Gastrocnemius medialis (tissue), 4 donors: ENCODE results near the gene HCN1. TPM values are rescaled to one million over a fixed set of nuclear protein-coding genes. Genes with fewer than 3 reads are reported as not detected.

Experiments used
- ATAC-seq, 2 donors: fragments of 150-250 bp; one replicate each; pipeline ENCODE4 v1.9.1; 2016
- DNase-seq, 2 donors: peaks; one replicate each; pipeline ENCODE4 v3.0.0-alpha.2; 2019
- H3K27ac ChIP-seq, 4 donors: fragments of 200-600 bp; sonication (generic); 1 replicate in 1 of 4; 2 replicates in 3 of 4; pipeline ENCODE4 v1.5.1; 2016 to 2018; ENCODE audit warnings: mild to moderate bottlenecking in 2 of 4, moderate library complexity in 1 of 4
- H3K27me3 ChIP-seq, 3 donors: fragments of 200-600 bp; sonication (generic) in 2 of 3; 1 replicate in 1 of 3; 2 replicates in 2 of 3; pipeline versions ENCODE4 v1.5.1 to v1.6.0; 2016 to 2019; ENCODE audit warnings: mild to moderate bottlenecking in 1 of 3, moderate library complexity in 1 of 3
- H3K36me3 ChIP-seq, 2 donors: fragments of 200-600 bp; sonication (generic) in 1 of 2; one replicate each; pipeline ENCODE4 v1.5.1; 2017 to 2018
- H3K4me1 ChIP-seq, 2 donors: fragments of 200-600 bp; sonication (generic) in 1 of 2; one replicate each; pipeline ENCODE4 v1.5.1; 2016 to 2017; ENCODE audit warnings: mild to moderate bottlenecking in 2 of 2
- H3K4me3 ChIP-seq, 4 donors: fragments of 200-600 bp; sonication (generic) in 3 of 4; 1 replicate in 1 of 4; 2 replicates in 3 of 4; pipeline ENCODE4 v1.5.1; 2016 to 2019; ENCODE audit warnings: mild to moderate bottlenecking in 2 of 4
- H3K9me3 ChIP-seq, 3 donors: fragments of 200-600 bp; sonication (generic) in 2 of 3; 1 replicate in 1 of 3; 2 replicates in 2 of 3; pipeline ENCODE4 v1.5.1; 2016 to 2019
- POLR2A ChIP-seq, 2 donors: fragments of 450-650 bp; IDR thresholded peaks; one replicate each; pipeline ENCODE4 v1.6.1; 2017; ENCODE audit warnings: antibody characterized with exemption in 2 of 2, mild to moderate bottlenecking in 2 of 2, moderate library complexity in 2 of 2
- in situ Hi-C, 4 donors: fragments of 200-750 bp; cut with MboI; loops; one replicate each; pipeline versions ENCODE4 v1.15.0 to v1.8.0; 2017; ENCODE audit warnings: low sequenced_read_pairs in 4 of 4
- intact Hi-C: fragments of 100-400 bp; cut with DNase I; formaldehyde crosslinking; loops from one replicate; pipeline ENCODE4 v1.15.1; 2023; ENCODE audit warnings: low total_unique reads
- total RNA-seq, 4 donors: library from RNA; depleted of rRNA; stranded (reverse); fragments of >200 nt; gene quantifications; one replicate each; pipeline versions ENCODE4 v1.1.0 to v1.2.3, GENCODE V29; 2016
- TF ChIP-seq, protein P1 (sequence below), 5 experiments: fragments of 450-650 bp in 3 of 5; fragments of 200-600 bp in 2 of 5; sonication (generic) in 2 of 5; IDR thresholded peaks in 4 of 5; conservative IDR thresholded peaks in 1 of 5; 1 replicate in 4 of 5; 2 replicates in 1 of 5; pipeline ENCODE4 v1.5.1; 2016 to 2019; ENCODE audit warnings: antibody characterized with exemption in 5 of 5, mild to moderate bottlenecking in 3 of 5, moderate library complexity in 3 of 5

Gene HCN1
- total RNA-seq, 4 donors from 2014 or later: 0.02 to 0.47 (median 0.20) TPM

DNA sequence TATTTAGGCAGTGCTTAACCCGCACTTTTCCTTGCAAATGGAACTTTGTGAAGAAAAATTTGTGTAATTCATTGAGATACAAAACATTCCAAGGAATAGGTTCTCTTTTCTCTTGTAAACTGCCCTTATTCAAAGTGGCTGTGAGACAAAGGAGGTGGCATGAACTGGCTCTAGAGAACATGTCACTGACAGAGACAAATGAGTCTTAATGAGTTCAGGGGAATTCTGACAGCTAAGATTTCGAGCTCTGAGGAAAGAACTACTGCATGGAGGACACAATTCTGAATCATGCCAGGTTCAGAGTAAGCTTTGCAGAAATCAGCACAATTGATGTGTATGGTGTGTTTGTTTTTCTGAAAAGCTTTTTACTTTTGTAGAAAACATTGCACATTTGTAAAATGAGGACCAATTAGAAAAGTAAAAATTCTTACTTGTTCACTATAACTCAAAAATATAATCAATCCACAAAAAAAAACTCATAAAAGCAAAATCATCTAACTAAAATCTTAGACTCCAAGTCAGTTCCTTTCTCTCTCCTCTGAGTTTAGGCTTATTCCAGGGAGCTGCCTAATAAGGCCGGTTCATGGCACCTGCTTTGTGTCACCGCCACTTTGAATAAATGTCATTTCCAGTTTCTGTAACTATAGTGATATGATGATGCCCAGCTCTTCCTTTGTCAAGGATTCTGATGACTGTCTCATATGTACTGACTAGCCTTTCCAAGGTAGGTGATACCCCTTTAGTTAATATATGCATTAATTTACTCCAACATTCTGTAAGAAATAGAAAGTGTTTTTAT lies 163.2 kb downstream of the HCN1 start:
- DNase-seq (no peak), ATAC-seq (no peak)
- H3K27ac ChIP-seq: no peak overlapping the region
- intact Hi-C loops: no loop called here
- peaks cover 0 to 3% of the 10 kb centered on the region in 2 donors for H3K4me1 ChIP-seq
- H3K27me3 ChIP-seq: no peaks in the 10 kb centered on the region
- no peak overlapping the region for H3K4me3 ChIP-seq
- no peak for TF ChIP-seq POLR2A (IDR thresholded peaks at IDR 0.05)
- TF ChIP-seq, protein P1, sequence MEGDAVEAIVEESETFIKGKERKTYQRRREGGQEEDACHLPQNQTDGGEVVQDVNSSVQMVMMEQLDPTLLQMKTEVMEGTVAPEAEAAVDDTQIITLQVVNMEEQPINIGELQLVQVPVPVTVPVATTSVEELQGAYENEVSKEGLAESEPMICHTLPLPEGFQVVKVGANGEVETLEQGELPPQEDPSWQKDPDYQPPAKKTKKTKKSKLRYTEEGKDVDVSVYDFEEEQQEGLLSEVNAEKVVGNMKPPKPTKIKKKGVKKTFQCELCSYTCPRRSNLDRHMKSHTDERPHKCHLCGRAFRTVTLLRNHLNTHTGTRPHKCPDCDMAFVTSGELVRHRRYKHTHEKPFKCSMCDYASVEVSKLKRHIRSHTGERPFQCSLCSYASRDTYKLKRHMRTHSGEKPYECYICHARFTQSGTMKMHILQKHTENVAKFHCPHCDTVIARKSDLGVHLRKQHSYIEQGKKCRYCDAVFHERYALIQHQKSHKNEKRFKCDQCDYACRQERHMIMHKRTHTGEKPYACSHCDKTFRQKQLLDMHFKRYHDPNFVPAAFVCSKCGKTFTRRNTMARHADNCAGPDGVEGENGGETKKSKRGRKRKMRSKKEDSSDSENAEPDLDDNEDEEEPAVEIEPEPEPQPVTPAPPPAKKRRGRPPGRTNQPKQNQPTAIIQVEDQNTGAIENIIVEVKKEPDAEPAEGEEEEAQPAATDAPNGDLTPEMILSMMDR (IDR thresholded peaks at IDR 0.05 in 4 of 5, conservative IDR thresholded peaks at IDR 0.05 in 1 of 5): no peak
- H3K36me3 ChIP-seq: no peaks in the 10 kb centered on the region
- in situ Hi-C loops: no loop called here
- H3K9me3 ChIP-seq: no peaks in the 10 kb centered on the region

DNA sequence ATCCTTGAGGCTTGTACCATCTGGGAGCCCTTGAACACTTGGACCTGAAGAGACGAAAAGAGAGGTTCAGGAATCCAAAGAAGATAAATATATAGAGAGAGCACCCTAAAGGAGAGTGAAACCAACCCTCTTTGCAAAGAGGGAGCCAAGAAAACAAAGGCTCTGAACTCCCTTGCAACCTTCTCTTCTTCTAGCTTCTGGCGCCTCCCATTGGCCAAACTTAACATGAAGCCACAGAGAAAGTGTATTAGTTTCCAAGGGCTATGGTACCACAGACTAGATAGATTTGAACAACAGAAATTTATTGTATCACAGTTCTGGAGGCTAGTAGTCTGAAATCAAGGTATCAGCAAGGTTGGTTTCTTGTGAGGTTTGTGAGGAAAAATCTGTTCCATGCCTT lies 175.1 kb downstream of the HCN1 start:
- no peaks in the 10 kb centered on the region for H3K36me3 ChIP-seq
- no peak for TF ChIP-seq POLR2A (IDR thresholded peaks at IDR 0.05)
- TF ChIP-seq, protein P1 (IDR thresholded peaks at IDR 0.05 in 4 of 5, conservative IDR thresholded peaks at IDR 0.05 in 1 of 5): peak; percentile 12 to 40 (median 31)
- H3K27ac ChIP-seq: no peak overlapping the region
- no peaks in the 10 kb centered on the region for H3K27me3 ChIP-seq
- H3K9me3 ChIP-seq: no peaks in the 10 kb centered on the region
- in situ Hi-C loops: loop anchor here in 2 of 4 donors (25.0 kb wide), 1 partner anchor 484 kb away; no protein-coding TSS in a partner anchor
- peak overlapping the region in 1 of 4 donors; percentile 13 for H3K4me3 ChIP-seq
- intact Hi-C loops: loop anchor here (1.0 kb wide), 1 partner anchor 483 kb away; no protein-coding TSS in a partner anchor
- peaks cover 0 to 5% of the 10 kb centered on the region in 2 donors for H3K4me1 ChIP-seq
- ATAC-seq (peak; percentile 36 to 66), DNase-seq (peak in 1 of 2 donors; percentile 21)

GRCh38 chr5:45512521-45512920 lies 183.7 kb downstream of the HCN1 start:
- ATAC-seq: no peak
- Histone ChIP-seq H3K4me1 (no peaks in the 10 kb centered on the region), H3K36me3 (no peaks in the 10 kb centered on the region), H3K4me3 (no peak overlapping the region), H3K9me3 (no peaks in the 10 kb centered on the region), H3K27me3 (no peaks in the 10 kb centered on the region), H3K27ac (no peak overlapping the region)
- in situ Hi-C loops (loop anchor here in 3 of 4 donors (10.0 to 25.0 kb wide), 2 partner anchors 475 to 478 kb away; no protein-coding TSS in a partner anchor), intact Hi-C loops (no loop called here)
- TF ChIP-seq POLR2A (IDR thresholded peaks at IDR 0.05): no peak
- TF ChIP-seq, protein P1 (IDR thresholded peaks at IDR 0.05 in 4 of 5, conservative IDR thresholded peaks at IDR 0.05 in 1 of 5): no peak
- DNase-seq: no peak

GRCh38 chr5:45509371-45509770 lies 186.8 kb downstream of the HCN1 start:
- TF ChIP-seq POLR2A (IDR thresholded peaks at IDR 0.05): no peak
- TF ChIP-seq, protein P1 (IDR thresholded peaks at IDR 0.05 in 4 of 5, conservative IDR thresholded peaks at IDR 0.05 in 1 of 5): no peak
- Histone ChIP-seq H3K36me3 (no peaks in the 10 kb centered on the region), H3K27ac (no peak overlapping the region), H3K4me3 (no peak overlapping the region), H3K9me3 (no peaks in the 10 kb centered on the region), H3K27me3 (no peaks in the 10 kb centered on the region), H3K4me1 (peaks cover 0 to 4% of the 10 kb centered on the region in 2 donors)
- in situ Hi-C loops (loop anchor here in 2 of 4 donors (25.0 kb wide), 1 partner anchor 472 kb away; no protein-coding TSS in a partner anchor), intact Hi-C loops (no loop called here)
- no peak for ATAC-seq
- DNase-seq: no peak
